Measurements from ENCODE around the gene BBOF1.

DNA sequence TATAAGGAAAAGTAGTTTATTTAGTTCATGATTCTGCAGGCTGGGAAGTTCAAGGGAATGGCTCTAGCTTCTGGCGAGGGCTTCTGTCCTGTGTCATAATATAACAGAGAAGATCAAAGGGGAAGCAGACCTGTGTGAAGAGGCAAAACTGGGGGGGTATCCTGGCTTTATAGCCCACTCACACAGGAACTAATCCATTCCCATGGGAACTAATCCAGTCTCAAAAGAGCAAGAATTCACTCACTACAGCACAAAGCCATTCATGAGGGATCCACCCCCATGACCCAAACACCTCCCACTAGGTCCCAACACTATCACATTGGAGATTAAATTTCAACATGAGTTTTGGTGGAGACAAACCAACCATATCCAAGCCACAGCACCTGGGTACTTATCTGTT lies 58.3 kb downstream of the BBOF1 start:
- no peak for TF ChIP-seq POLR2A (IDR thresholded peaks at IDR 0.05; ENCODE audit: low read depth, low read length)
- TF ChIP-seq TAF1 (IDR thresholded peaks at IDR 0.05; ENCODE audit: borderline replicate concordance, low read depth, low read length) = no peak
